Endothelial cell (in vitro differentiated cells): Measurements from ENCODE around the gene CYP2U1. TPM values are rescaled to one million over a fixed set of nuclear protein-coding genes. Genes with fewer than 3 reads are reported as not detected.
"Not testable (repeated sequence)": the region's sequence is repeated elsewhere in the genome, so short reads cannot be mapped to it uniquely, and the experiment has no call there.

Experiments
- DNase-seq: peaks from one replicate; pipeline ENCODE4 v3.0.0; 2021; ENCODE audit warnings: low spot score
- H3K27ac Mint-ChIP-seq: one replicate; pipeline ENCODE4 v1.8.0; 2021; ENCODE audit warnings: mixed read lengths, inconsistent platforms; ENCODE audit not compliant: unreplicated experiment
- H3K27me3 Mint-ChIP-seq: one replicate; pipeline ENCODE4 v1.8.0; 2021; ENCODE audit warnings: mild to moderate bottlenecking, moderate library complexity, mixed read lengths, inconsistent platforms; ENCODE audit not compliant: unreplicated experiment
- H3K36me3 Mint-ChIP-seq: one replicate; pipeline ENCODE4 v1.8.0; 2021; ENCODE audit warnings: mild to moderate bottlenecking, low read depth, mixed read lengths, inconsistent platforms; ENCODE audit not compliant: unreplicated experiment
- H3K4me1 Mint-ChIP-seq: one replicate; pipeline ENCODE4 v1.8.0; 2021; ENCODE audit warnings: mild to moderate bottlenecking, mixed read lengths, inconsistent platforms; ENCODE audit not compliant: unreplicated experiment
- H3K4me3 Mint-ChIP-seq: one replicate; pipeline ENCODE4 v1.8.0; 2021; ENCODE audit warnings: mild to moderate bottlenecking, mixed read lengths, inconsistent platforms; ENCODE audit not compliant: unreplicated experiment
- H3K9me3 Mint-ChIP-seq: one replicate; pipeline ENCODE4 v1.8.0; 2021; ENCODE audit warnings: mixed read lengths, inconsistent platforms; ENCODE audit not compliant: unreplicated experiment
- CTCF ChIP-seq: fragments of 200-600 bp; sonication (generic); IDR thresholded peaks from one replicate; pipeline ENCODE4 v1.5.0; 2021; ENCODE audit warnings: antibody characterized with exemption; ENCODE audit not compliant: unreplicated experiment
- total RNA-seq: library from RNA; stranded (reverse); fragmentation: NEBNext Ultra II Directional; extraction: Animal tissue kit (Norgen Biotek cat#: 25700); gene quantifications from one replicate; pipeline ENCODE4 v1.2.1, GENCODE V29; 2021; ENCODE audit not compliant: unreplicated experiment

Gene CYP2U1
- total RNA-seq, 1 donor from 2014 or later = 3.1 TPM

DNA sequence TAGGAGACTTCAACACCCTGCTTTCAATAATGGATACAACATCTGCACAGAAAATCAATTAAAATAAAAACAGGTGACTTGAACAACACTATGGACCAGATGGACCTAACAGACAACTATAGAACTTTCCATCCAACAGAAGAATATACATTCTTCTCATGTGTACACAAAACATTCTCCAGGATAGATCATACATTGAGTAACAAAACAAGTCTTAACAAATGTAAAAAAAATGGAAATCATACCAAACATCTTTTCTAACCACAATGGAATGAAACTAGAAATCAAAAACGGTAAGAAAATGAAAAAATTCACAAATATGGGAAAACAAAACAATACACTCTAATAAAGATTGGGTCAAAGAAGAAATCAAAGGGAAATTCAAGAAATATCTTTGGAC lies 24.7 kb downstream of the CYP2U1 start:
- no peaks in the 10 kb centered on the region for H3K4me1 Mint-ChIP-seq
- H3K27me3 Mint-ChIP-seq = peaks cover 2% of the 10 kb centered on the region
- peaks cover 8% of the 10 kb centered on the region for H3K9me3 Mint-ChIP-seq
- H3K27ac Mint-ChIP-seq = no peak overlapping the region
- peaks cover 9% of the 10 kb centered on the region for H3K36me3 Mint-ChIP-seq
- TF ChIP-seq CTCF = no peak
- DNase-seq = no peak
- no peak overlapping the region for H3K4me3 Mint-ChIP-seq

GRCh38 chr4:107966903-107967302 lies 35.6 kb downstream of the CYP2U1 start:
- no peaks in the 10 kb centered on the region for H3K27me3 Mint-ChIP-seq
- no peak for DNase-seq
- TF ChIP-seq CTCF = no peak
- H3K27ac Mint-ChIP-seq = no peak overlapping the region
- H3K36me3 Mint-ChIP-seq = no peaks in the 10 kb centered on the region
- H3K9me3 Mint-ChIP-seq = no peaks in the 10 kb centered on the region
- H3K4me1 Mint-ChIP-seq = no peaks in the 10 kb centered on the region
- H3K4me3 Mint-ChIP-seq = no peak overlapping the region

DNA sequence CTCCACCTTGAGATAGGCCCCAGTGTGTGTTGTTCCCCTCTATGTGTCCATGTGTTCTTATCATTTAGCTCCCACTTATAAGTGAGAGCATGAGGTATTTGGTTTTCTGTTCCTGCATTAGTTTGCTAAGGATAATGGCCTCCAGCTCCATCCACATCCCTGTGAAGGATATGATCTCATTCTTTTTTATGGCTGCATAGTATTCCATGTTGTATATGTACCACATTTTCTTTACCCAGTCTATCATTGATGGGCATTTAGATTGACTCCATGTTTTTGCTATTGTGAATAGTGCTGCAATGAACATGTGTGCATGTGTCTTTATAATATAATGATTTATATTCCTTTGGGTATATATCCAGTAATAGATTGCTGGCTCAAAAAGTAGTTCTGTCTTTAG lies 36.2 kb downstream of the CYP2U1 start:
- not testable (repeated sequence) for H3K9me3 Mint-ChIP-seq, H3K27me3 Mint-ChIP-seq, H3K27ac Mint-ChIP-seq, H3K4me1 Mint-ChIP-seq, H3K4me3 Mint-ChIP-seq, H3K36me3 Mint-ChIP-seq, DNase-seq

DNA sequence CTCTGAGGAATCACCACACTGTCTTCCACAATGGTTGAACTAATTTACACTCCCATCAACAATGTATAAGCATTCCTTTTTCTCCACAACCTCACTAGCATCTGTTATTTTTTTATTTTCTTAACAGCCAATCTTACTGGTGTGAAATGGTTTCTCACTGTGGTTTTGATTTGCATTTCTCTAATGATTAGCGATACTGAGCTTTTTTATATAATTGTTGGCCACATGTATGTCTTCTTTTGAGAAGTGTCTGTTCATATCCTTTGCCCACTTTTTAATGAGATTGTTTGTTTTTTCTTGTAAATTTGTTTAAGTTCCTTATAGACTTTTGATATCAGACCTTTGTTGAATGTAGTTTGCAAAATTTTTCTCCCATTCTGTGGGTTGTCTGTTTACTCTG lies 36.6 kb downstream of the CYP2U1 start:
- not testable (repeated sequence) for H3K27ac Mint-ChIP-seq, H3K27me3 Mint-ChIP-seq, H3K4me3 Mint-ChIP-seq, H3K4me1 Mint-ChIP-seq, H3K36me3 Mint-ChIP-seq, H3K9me3 Mint-ChIP-seq, DNase-seq

- Mint-ChIP-seq H3K4me1 (no peaks in the 10 kb centered on the region), H3K36me3 (no peaks in the 10 kb centered on the region), H3K9me3 (no peaks in the 10 kb centered on the region), H3K27ac (no peak overlapping the region), H3K27me3 (no peaks in the 10 kb centered on the region), H3K4me3 (no peak overlapping the region)
- no peak for DNase-seq
- no peak for TF ChIP-seq CTCF
Observed at GRCh38 chr4:107970063-107970798, 38.9 kb downstream of the CYP2U1 start.

- no peak for TF ChIP-seq CTCF
- H3K4me3 Mint-ChIP-seq = no peak overlapping the region
- H3K27ac Mint-ChIP-seq = no peak overlapping the region
- H3K36me3 Mint-ChIP-seq = no peaks in the 10 kb centered on the region
- H3K9me3 Mint-ChIP-seq = no peaks in the 10 kb centered on the region
- H3K27me3 Mint-ChIP-seq = no peaks in the 10 kb centered on the region
- no peak for DNase-seq
- no peaks in the 10 kb centered on the region for H3K4me1 Mint-ChIP-seq
Observed at GRCh38 chr4:107972605-107973004, 41.3 kb downstream of the CYP2U1 start.
